ENCODE data around the gene HCFC1R1. TPM values are rescaled to one million over a fixed set of nuclear protein-coding genes. Genes with fewer than 3 reads are reported as not detected.
"Not testable (repeated sequence)": the region's sequence is repeated elsewhere in the genome, so short reads cannot be mapped to it uniquely, and the experiment has no call there.

HCFC1R1 gene
- total and polyA plus RNA-seq, 5 donors from 2014 or later: 12.9 to 20.7 (median 18.2) TPM

- Mint-ChIP-seq H3K4me3 (peak overlapping the region in 3 of 4 donors; percentile 44 to 82 (median 78)), H3K4me1 (peaks cover 0 to 50% (median 27%) of the 10 kb centered on the region in 4 donors)
- H3K27ac ChIP-seq (ENCODE audit: insufficient read depth, low read length, poor library complexity, severe bottlenecking): not testable (repeated sequence)
Measured at GRCh38 chr16:3055734-3056115, 32.0 kb upstream of the HCFC1R1 start.

GRCh38 chr16:3054965-3055733 is 31.4 kb upstream of the HCFC1R1 start:
- no peaks in the 10 kb centered on the region for H3K36me3 ChIP-seq (ENCODE audit: control insufficient read depth, insufficient read depth, low read length)
- peak overlapping the region in 3 of 4 donors; percentile 44 to 82 (median 78) for H3K4me3 Mint-ChIP-seq
- no peaks in the 10 kb centered on the region for H3K9me3 Mint-ChIP-seq
- peak overlapping the region in 2 of 3 donors; percentile 82 to 97 for H3K27ac Mint-ChIP-seq
- DNase-seq (peak in 1 of 3 donors; percentile 77), ATAC-seq (ENCODE audit: low read depth in 2 of 2) (peak in 1 of 2 donors; percentile 15)
- H3K27ac ChIP-seq (ENCODE audit: insufficient read depth, low read length, poor library complexity, severe bottlenecking): no peak overlapping the region
- no peak overlapping the region for H3K4me3 ChIP-seq (ENCODE audit: low read depth, low read length)
- H3K4me1 Mint-ChIP-seq: peaks cover 0 to 44% (median 25%) of the 10 kb centered on the region in 4 donors
- H3K4me1 ChIP-seq (ENCODE audit: control insufficient read depth, insufficient read depth, low read length, poor library complexity, severe bottlenecking): peaks cover 39% of the 10 kb centered on the region
- H3K27me3 ChIP-seq (ENCODE audit: control insufficient read depth, insufficient read depth, low read length): no peaks in the 10 kb centered on the region
- no peaks in the 10 kb centered on the region for H3K9me3 ChIP-seq (ENCODE audit: control insufficient read depth in 2 of 2, low read length in 2 of 2)
- no peaks in the 10 kb centered on the region for H3K27me3 Mint-ChIP-seq
- H3K36me3 Mint-ChIP-seq: peaks cover 14% of the 10 kb centered on the region

More at GRCh38 chr16:3055734-3056115, 32.0 kb upstream of the HCFC1R1 start:
- not testable (repeated sequence) for H3K36me3 ChIP-seq (ENCODE audit: control insufficient read depth, insufficient read depth, low read length); H3K27me3 ChIP-seq (ENCODE audit: control insufficient read depth, insufficient read depth, low read length); H3K4me3 ChIP-seq (ENCODE audit: low read depth, low read length); DNase-seq; ATAC-seq (ENCODE audit: low read depth in 2 of 2); H3K9me3 ChIP-seq (ENCODE audit: control insufficient read depth in 2 of 2, low read length in 2 of 2); H3K27me3 Mint-ChIP-seq; H3K9me3 Mint-ChIP-seq
- H3K27ac Mint-ChIP-seq: peak overlapping the region in 1 of 3 donors; percentile 26
- peaks cover 14% of the 10 kb centered on the region for H3K36me3 Mint-ChIP-seq
- peaks cover 42% of the 10 kb centered on the region for H3K4me1 ChIP-seq (ENCODE audit: control insufficient read depth, insufficient read depth, low read length, poor library complexity, severe bottlenecking)

- H3K27ac ChIP-seq (ENCODE audit: insufficient read depth, low read length, poor library complexity, severe bottlenecking); H3K4me3 ChIP-seq (ENCODE audit: low read depth, low read length); H3K36me3 ChIP-seq (ENCODE audit: control insufficient read depth, insufficient read depth, low read length); H3K27me3 Mint-ChIP-seq; H3K9me3 Mint-ChIP-seq; H3K27me3 ChIP-seq (ENCODE audit: control insufficient read depth, insufficient read depth, low read length); H3K4me3 Mint-ChIP-seq; H3K9me3 ChIP-seq (ENCODE audit: control insufficient read depth in 2 of 2, low read length in 2 of 2): not testable (repeated sequence)
- peaks cover 29% of the 10 kb centered on the region for H3K4me1 ChIP-seq (ENCODE audit: control insufficient read depth, insufficient read depth, low read length, poor library complexity, severe bottlenecking)
- Mint-ChIP-seq H3K36me3 (peaks cover 14% of the 10 kb centered on the region), H3K27ac (peak overlapping the region in 1 of 3 donors; percentile 1), H3K4me1 (peaks cover 0 to 39% (median 22%) of the 10 kb centered on the region in 4 donors)
- ATAC-seq (ENCODE audit: low read depth in 2 of 2) (peak; percentile 60 to 63), DNase-seq (peak in 1 of 3 donors; percentile 28)
Measured at GRCh38 chr16:3053330-3053710, 29.6 kb upstream of the HCFC1R1 start.

GRCh38 chr16:3052571-3053329 is 29.0 kb upstream of the HCFC1R1 start:
- H3K9me3 Mint-ChIP-seq; H3K27me3 Mint-ChIP-seq; H3K36me3 ChIP-seq (ENCODE audit: control insufficient read depth, insufficient read depth, low read length); H3K4me3 ChIP-seq (ENCODE audit: low read depth, low read length); H3K27me3 ChIP-seq (ENCODE audit: control insufficient read depth, insufficient read depth, low read length); H3K27ac ChIP-seq (ENCODE audit: insufficient read depth, low read length, poor library complexity, severe bottlenecking); DNase-seq; H3K27ac Mint-ChIP-seq; H3K9me3 ChIP-seq (ENCODE audit: control insufficient read depth in 2 of 2, low read length in 2 of 2): not testable (repeated sequence)
- Mint-ChIP-seq H3K36me3 (peaks cover 14% of the 10 kb centered on the region), H3K4me1 (peaks cover 0 to 40% (median 24%) of the 10 kb centered on the region in 4 donors), H3K4me3 (peak overlapping the region in 1 of 4 donors; percentile 82)
- H3K4me1 ChIP-seq (ENCODE audit: control insufficient read depth, insufficient read depth, low read length, poor library complexity, severe bottlenecking): peaks cover 23% of the 10 kb centered on the region
- ATAC-seq (ENCODE audit: low read depth in 2 of 2): peak; percentile 47 to 50

- H3K27me3 Mint-ChIP-seq: peaks cover 12% of the 10 kb centered on the region
- H3K4me3 Mint-ChIP-seq: no peak overlapping the region
- H3K9me3 Mint-ChIP-seq: peaks cover 0 to 2% (median 0%) of the 10 kb centered on the region in 7 donors
- H3K27ac Mint-ChIP-seq: peak overlapping the region in 1 of 3 donors; percentile 89
- H3K4me3 ChIP-seq (ENCODE audit: low read depth, low read length): no peak overlapping the region
- peaks cover 22% of the 10 kb centered on the region for H3K4me1 ChIP-seq (ENCODE audit: control insufficient read depth, insufficient read depth, low read length, poor library complexity, severe bottlenecking)
- H3K27me3 ChIP-seq (ENCODE audit: control insufficient read depth, insufficient read depth, low read length): no peaks in the 10 kb centered on the region
- no peaks in the 10 kb centered on the region for H3K9me3 ChIP-seq (ENCODE audit: control insufficient read depth in 2 of 2, low read length in 2 of 2)
- H3K36me3 Mint-ChIP-seq: peaks cover 14% of the 10 kb centered on the region
- DNase-seq (no peak), ATAC-seq (ENCODE audit: low read depth in 2 of 2) (no peak)
- H3K36me3 ChIP-seq (ENCODE audit: control insufficient read depth, insufficient read depth, low read length): no peaks in the 10 kb centered on the region
- peaks cover 0 to 37% (median 21%) of the 10 kb centered on the region in 4 donors for H3K4me1 Mint-ChIP-seq
- no peak overlapping the region for H3K27ac ChIP-seq (ENCODE audit: insufficient read depth, low read length, poor library complexity, severe bottlenecking)
Measured at GRCh38 chr16:3051494-3051893, 27.8 kb upstream of the HCFC1R1 start.

- peaks cover 12% of the 10 kb centered on the region for H3K27me3 Mint-ChIP-seq
- peaks cover 14% of the 10 kb centered on the region for H3K36me3 Mint-ChIP-seq
- H3K9me3 Mint-ChIP-seq: peaks cover 0 to 2% (median 0%) of the 10 kb centered on the region in 7 donors
- Histone ChIP-seq H3K9me3 (ENCODE audit: control insufficient read depth in 2 of 2, low read length in 2 of 2) (no peaks in the 10 kb centered on the region), H3K4me1 (ENCODE audit: control insufficient read depth, insufficient read depth, low read length, poor library complexity, severe bottlenecking) (peaks cover 24% of the 10 kb centered on the region), H3K27me3 (ENCODE audit: control insufficient read depth, insufficient read depth, low read length) (no peaks in the 10 kb centered on the region), H3K27ac (ENCODE audit: insufficient read depth, low read length, poor library complexity, severe bottlenecking) (no peak overlapping the region), H3K36me3 (ENCODE audit: control insufficient read depth, insufficient read depth, low read length) (no peaks in the 10 kb centered on the region), H3K4me3 (ENCODE audit: low read depth, low read length) (no peak overlapping the region)
- H3K4me3 Mint-ChIP-seq: no peak overlapping the region
- ATAC-seq (ENCODE audit: low read depth in 2 of 2) (no peak), DNase-seq (no peak)
- H3K4me1 Mint-ChIP-seq: peaks cover 0 to 37% (median 21%) of the 10 kb centered on the region in 4 donors
- H3K27ac Mint-ChIP-seq: peak overlapping the region in 1 of 3 donors; percentile 66
Measured at GRCh38 chr16:3051009-3051408, 27.3 kb upstream of the HCFC1R1 start.

GRCh38 chr16:3050487-3050886 is 26.7 kb upstream of the HCFC1R1 start:
- H3K27me3 ChIP-seq (ENCODE audit: control insufficient read depth, insufficient read depth, low read length): no peaks in the 10 kb centered on the region
- H3K27ac ChIP-seq (ENCODE audit: insufficient read depth, low read length, poor library complexity, severe bottlenecking): no peak overlapping the region
- H3K9me3 Mint-ChIP-seq: peaks cover 0 to 2% (median 0%) of the 10 kb centered on the region in 7 donors
- peaks cover 14% of the 10 kb centered on the region for H3K36me3 Mint-ChIP-seq
- H3K4me3 ChIP-seq (ENCODE audit: low read depth, low read length): no peak overlapping the region
- H3K36me3 ChIP-seq (ENCODE audit: control insufficient read depth, insufficient read depth, low read length): no peaks in the 10 kb centered on the region
- H3K4me1 Mint-ChIP-seq: peaks cover 0 to 34% (median 19%) of the 10 kb centered on the region in 4 donors
- ATAC-seq (ENCODE audit: low read depth in 2 of 2) (no peak), DNase-seq (no peak)
- no peak overlapping the region for H3K27ac Mint-ChIP-seq
- peaks cover 13% of the 10 kb centered on the region for H3K27me3 Mint-ChIP-seq
- H3K9me3 ChIP-seq (ENCODE audit: control insufficient read depth in 2 of 2, low read length in 2 of 2): no peaks in the 10 kb centered on the region
- peak overlapping the region in 1 of 4 donors; percentile 25 for H3K4me3 Mint-ChIP-seq
- H3K4me1 ChIP-seq (ENCODE audit: control insufficient read depth, insufficient read depth, low read length, poor library complexity, severe bottlenecking): peaks cover 26% of the 10 kb centered on the region
